Uterus (tissue), 4 donors: Measurements from ENCODE around the gene CCDC201. TPM values are rescaled to one million over a fixed set of nuclear protein-coding genes. Genes with fewer than 3 reads are reported as not detected.

Experiments
- DNase-seq, 2 donors: peaks; one replicate each; pipeline ENCODE4 v3.0.0-alpha.2; 2019 to 2020
- H3K27ac ChIP-seq, 2 donors: fragments of 200-600 bp; sonication (generic); 1 replicate in 1 of 2; 2 replicates in 1 of 2; pipeline ENCODE4 v1.5.1; 2016 to 2018
- H3K27me3 ChIP-seq, 2 donors: fragments of 200-600 bp; sonication (generic); one replicate each; pipeline ENCODE4 v1.5.1; 2018 to 2019; ENCODE audit warnings: control low read depth in 1 of 2
- H3K36me3 ChIP-seq, 2 donors: fragments of 200-600 bp; sonication (generic); one replicate each; pipeline ENCODE4 v1.5.1; 2019; ENCODE audit warnings: control low read depth in 1 of 2
- H3K4me1 ChIP-seq, 2 donors: fragments of 200-600 bp; sonication (generic); one replicate each; pipeline ENCODE4 v1.5.1; 2018 to 2019; ENCODE audit warnings: control low read depth in 1 of 2
- H3K4me3 ChIP-seq, 2 donors: fragments of 200-600 bp; sonication (generic); 1 replicate in 1 of 2; 2 replicates in 1 of 2; pipeline ENCODE4 v1.5.1; 2018 to 2019; ENCODE audit warnings: mild to moderate bottlenecking in 1 of 2
- H3K9me3 ChIP-seq, 2 donors: fragments of 200-600 bp; sonication (generic); one replicate each; pipeline ENCODE4 v1.5.1; 2019; ENCODE audit warnings: control low read depth in 1 of 2
- POLR2A ChIP-seq, 2 donors: fragments of 450-650 bp; IDR thresholded peaks; one replicate each; pipeline ENCODE4 v1.6.1; 2016; ENCODE audit warnings: antibody characterized with exemption in 2 of 2, mild to moderate bottlenecking in 1 of 2, moderate library complexity in 1 of 2
- intact Hi-C: fragments of 100-400 bp; cut with DNase I; formaldehyde crosslinking; loops from one replicate; pipeline ENCODE4 v1.15.1; 2023; ENCODE audit warnings: low total_unique reads
- total RNA-seq, 4 donors: library from RNA; depleted of rRNA in 3 of 4; stranded (reverse); fragments of >200 nt in 3 of 4; gene quantifications; one replicate each; pipeline versions ENCODE4 v1.1.0 to v1.2.4, GENCODE V29; 2014 to 2023
- TF ChIP-seq, protein P1 (sequence below), 4 experiments: fragments of 200-600 bp in 2 of 4; fragments of 450-650 bp in 2 of 4; sonication (generic) in 2 of 4; IDR thresholded peaks; one replicate each; pipeline ENCODE4 v1.5.1; 2016 to 2019; ENCODE audit warnings: antibody characterized with exemption in 4 of 4, mild to moderate bottlenecking in 2 of 4, moderate library complexity in 1 of 4
- donor health status: DM: yes; HTN: yes; CAD: no.

Gene CCDC201
- total RNA-seq, 4 donors from 2014 or later, result 0.21 TPM; not detected in 3

DNA sequence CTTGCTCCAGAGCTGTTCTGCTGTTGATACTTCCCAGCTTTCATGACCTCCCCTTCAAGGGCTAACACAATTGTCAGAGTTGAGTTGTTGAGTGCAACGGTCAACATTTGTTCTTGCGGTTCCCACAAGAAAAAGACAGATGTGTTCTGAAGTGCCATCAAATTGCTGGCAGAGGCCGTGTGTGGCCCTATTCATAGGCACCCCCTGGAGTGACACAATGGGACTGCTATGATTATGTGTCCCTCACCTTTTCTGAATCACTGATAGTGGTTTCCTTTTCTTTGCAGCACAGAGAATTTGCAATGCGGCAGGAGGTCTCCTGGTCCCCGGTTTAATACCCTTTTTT lies 9.6 kb upstream of the CCDC201 start:
- DNase-seq, result no peak
- Histone ChIP-seq H3K4me3 (no peak overlapping the region), H3K4me1 (no peaks in the 10 kb centered on the region), H3K27ac (no peak overlapping the region), H3K27me3 (no peaks in the 10 kb centered on the region), H3K9me3 (peaks cover 0 to 6% of the 10 kb centered on the region in 2 donors), H3K36me3 (no peaks in the 10 kb centered on the region)
- intact Hi-C loops, result no loop called here
- no peak for TF ChIP-seq POLR2A (IDR thresholded peaks at IDR 0.05)
- TF ChIP-seq, protein P1, sequence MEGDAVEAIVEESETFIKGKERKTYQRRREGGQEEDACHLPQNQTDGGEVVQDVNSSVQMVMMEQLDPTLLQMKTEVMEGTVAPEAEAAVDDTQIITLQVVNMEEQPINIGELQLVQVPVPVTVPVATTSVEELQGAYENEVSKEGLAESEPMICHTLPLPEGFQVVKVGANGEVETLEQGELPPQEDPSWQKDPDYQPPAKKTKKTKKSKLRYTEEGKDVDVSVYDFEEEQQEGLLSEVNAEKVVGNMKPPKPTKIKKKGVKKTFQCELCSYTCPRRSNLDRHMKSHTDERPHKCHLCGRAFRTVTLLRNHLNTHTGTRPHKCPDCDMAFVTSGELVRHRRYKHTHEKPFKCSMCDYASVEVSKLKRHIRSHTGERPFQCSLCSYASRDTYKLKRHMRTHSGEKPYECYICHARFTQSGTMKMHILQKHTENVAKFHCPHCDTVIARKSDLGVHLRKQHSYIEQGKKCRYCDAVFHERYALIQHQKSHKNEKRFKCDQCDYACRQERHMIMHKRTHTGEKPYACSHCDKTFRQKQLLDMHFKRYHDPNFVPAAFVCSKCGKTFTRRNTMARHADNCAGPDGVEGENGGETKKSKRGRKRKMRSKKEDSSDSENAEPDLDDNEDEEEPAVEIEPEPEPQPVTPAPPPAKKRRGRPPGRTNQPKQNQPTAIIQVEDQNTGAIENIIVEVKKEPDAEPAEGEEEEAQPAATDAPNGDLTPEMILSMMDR (IDR thresholded peaks at IDR 0.05), result no peak

DNA sequence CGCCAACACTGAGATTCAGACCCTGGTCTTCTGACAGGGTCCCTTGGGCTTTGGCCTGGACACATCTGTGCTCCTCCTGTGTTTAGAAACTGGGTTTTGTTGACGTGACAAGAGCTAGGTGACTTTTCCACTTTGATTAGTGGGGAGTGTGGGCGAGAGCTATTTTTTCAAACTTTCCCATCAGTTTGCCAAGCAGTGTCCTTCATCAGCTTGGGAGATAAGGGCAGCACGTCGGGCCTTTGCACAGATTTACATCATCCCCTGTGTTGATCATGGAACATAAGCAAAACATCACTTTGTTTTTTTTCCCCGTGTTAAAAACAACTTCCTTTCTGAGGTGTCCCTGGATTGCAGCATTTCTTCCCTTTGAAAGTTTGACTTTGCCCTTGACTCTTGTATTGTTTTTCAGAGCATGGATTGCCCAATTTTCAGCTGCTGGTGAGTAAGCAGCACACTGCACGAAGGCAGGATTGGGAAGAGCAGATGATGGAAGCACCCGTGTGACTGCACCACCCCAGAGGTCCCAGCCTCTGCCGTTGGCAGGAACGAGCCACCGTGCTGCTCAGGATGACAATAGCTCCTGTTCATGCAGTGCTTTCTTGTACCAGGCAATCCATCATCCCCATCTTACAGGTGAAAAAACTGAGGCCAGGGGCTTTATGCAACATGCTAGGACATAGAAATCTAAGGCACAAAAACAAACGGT lies 9.0 kb upstream of the CCDC201 start:
- DNase-seq, result no peak
- TF ChIP-seq, protein P1 (IDR thresholded peaks at IDR 0.05), result no peak
- no peak for TF ChIP-seq POLR2A (IDR thresholded peaks at IDR 0.05)
- Histone ChIP-seq H3K9me3 (peaks cover 0 to 6% of the 10 kb centered on the region in 2 donors), H3K36me3 (no peaks in the 10 kb centered on the region), H3K27me3 (no peaks in the 10 kb centered on the region), H3K4me3 (no peak overlapping the region), H3K27ac (no peak overlapping the region), H3K4me1 (no peaks in the 10 kb centered on the region)
- intact Hi-C loops, result no loop called here

DNA sequence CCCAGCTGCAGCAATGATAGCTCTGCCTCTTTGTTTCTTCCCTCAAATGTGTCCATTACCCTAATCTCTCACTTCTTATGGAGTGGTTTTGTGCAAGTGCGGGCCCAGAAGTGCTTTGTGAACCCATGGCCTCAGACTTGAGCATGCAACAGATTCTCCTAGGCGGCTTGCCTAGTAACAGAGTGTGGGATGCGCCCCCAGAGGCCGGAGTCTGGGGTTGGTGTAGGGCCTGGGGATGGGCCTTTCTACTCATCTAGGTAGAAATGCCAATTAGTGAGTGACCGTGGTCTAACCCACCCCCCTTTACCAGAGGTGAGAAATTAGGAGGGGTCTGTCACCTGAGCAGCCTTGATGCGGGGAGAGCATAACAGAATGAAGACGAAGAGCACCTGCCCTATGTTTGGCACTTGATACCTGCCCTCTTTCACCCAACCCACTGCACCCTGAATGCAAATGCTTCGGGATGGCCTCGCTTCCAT lies 8.4 kb upstream of the CCDC201 start:
- no peaks in the 10 kb centered on the region for H3K4me1 ChIP-seq
- no peaks in the 10 kb centered on the region for H3K27me3 ChIP-seq
- TF ChIP-seq, protein P1 (IDR thresholded peaks at IDR 0.05), result no peak
- no peak for TF ChIP-seq POLR2A (IDR thresholded peaks at IDR 0.05)
- no peaks in the 10 kb centered on the region for H3K36me3 ChIP-seq
- intact Hi-C loops, result no loop called here
- H3K9me3 ChIP-seq, result peaks cover 0 to 6% of the 10 kb centered on the region in 2 donors
- H3K27ac ChIP-seq, result no peak overlapping the region
- no peak overlapping the region for H3K4me3 ChIP-seq
- DNase-seq, result no peak

DNA sequence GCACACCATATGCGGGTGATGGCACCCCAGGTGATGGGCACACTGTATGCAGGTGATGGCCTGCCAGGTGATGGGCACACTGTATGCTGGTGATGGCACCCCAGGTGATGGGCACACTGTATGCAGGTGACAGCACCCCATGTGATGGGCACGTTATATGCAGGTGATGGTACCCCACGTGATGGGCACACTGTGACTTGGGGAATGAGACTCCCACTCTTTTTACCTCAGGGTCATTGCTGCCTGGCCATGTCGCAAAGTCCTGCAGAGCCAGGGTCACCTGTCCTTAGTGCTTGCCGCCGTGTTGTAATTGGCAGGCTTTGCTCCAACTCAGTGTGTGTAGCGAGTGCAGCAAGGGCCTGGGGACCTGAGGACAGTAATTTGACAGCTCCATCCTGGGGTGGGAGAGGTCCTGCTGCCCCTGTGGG lies 7.6 kb upstream of the CCDC201 start:
- no peaks in the 10 kb centered on the region for H3K27me3 ChIP-seq
- H3K27ac ChIP-seq, result no peak overlapping the region
- H3K36me3 ChIP-seq, result no peaks in the 10 kb centered on the region
- DNase-seq, result no peak
- no peak overlapping the region for H3K4me3 ChIP-seq
- TF ChIP-seq POLR2A (IDR thresholded peaks at IDR 0.05), result no peak
- TF ChIP-seq, protein P1 (IDR thresholded peaks at IDR 0.05), result no peak
- intact Hi-C loops, result no loop called here
- no peaks in the 10 kb centered on the region for H3K4me1 ChIP-seq
- peaks cover 0 to 6% of the 10 kb centered on the region in 2 donors for H3K9me3 ChIP-seq

DNA sequence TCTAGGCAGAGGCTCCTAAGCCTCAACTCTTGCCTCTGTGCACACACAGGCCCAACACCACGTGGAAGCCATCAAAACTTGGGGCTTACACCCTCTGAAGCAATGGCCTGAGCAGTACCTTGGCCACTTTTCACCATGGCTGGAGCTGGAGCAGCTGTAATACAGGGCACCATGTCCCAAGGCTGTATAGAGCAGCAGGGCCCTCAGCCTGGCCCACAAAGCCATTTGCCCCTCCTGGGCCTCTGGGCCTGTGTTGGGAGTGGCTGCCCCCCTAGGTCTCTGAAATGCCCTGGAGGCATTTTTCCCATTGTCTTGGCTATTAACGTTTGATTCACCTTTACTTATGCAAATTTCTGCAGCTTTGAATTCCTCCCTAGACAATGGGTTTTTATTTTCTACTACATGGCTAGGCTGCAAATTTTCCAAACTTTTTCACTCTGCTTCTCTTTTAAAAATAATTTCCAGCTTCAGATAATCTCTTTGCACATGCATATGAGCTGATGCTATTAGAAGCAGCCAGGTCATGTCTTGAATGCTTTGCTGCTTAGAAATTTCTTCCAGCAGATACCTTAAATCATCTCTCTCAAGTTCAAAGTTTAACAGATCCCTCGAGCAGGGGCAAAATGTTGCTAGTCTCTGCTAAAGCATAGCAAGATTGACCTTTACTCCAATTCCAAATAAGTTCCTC lies 5.7 kb upstream of the CCDC201 start:
- H3K36me3 ChIP-seq, result no peaks in the 10 kb centered on the region
- intact Hi-C loops, result no loop called here
- no peak overlapping the region for H3K4me3 ChIP-seq
- H3K4me1 ChIP-seq, result no peaks in the 10 kb centered on the region
- TF ChIP-seq POLR2A (IDR thresholded peaks at IDR 0.05), result no peak
- TF ChIP-seq, protein P1 (IDR thresholded peaks at IDR 0.05), result no peak
- no peak for DNase-seq
- H3K27me3 ChIP-seq, result no peaks in the 10 kb centered on the region
- H3K27ac ChIP-seq, result no peak overlapping the region
- peaks cover 0 to 6% of the 10 kb centered on the region in 2 donors for H3K9me3 ChIP-seq
